ENCODE results near the gene SHANK3.

Gene SHANK3

DNA sequence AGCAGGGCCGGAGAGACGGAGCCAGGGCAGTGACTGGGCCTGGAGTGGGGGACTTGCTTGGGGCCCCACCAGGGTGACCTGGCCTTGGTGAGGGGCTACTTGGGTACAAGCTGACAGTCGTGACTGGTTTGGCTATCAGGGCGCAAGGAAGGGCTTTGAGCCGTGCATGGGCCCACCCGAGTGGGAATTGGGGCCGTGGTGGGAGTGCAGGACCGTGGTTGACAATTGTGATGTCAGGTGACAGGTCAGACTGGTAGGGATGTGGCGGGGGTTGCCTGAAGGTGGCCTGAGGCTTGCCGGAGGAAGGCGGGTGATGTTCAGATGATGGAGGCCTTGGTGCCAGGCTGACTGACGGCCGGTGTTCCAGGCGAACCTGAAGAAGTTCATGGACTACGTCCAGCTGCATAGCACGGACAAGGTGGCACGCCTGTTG is 5.6 kb downstream of the SHANK3 start:
- Histone ChIP-seq H3K27ac (ENCODE audit: extremely low read depth, low read depth, low read length) (no peak overlapping the region), H3K9me3 (ENCODE audit: control insufficient read depth, insufficient read depth, low read depth, low read length) (no peaks in the 10 kb centered on the region), H3K4me3 (ENCODE audit: low read depth, low read length) (no peak overlapping the region), H3K36me3 (ENCODE audit: control insufficient read depth in 2 of 2, insufficient read depth in 1 of 2, low read length in 2 of 2) (no peaks in the 10 kb centered on the region), H3K4me1 (ENCODE audit: control insufficient read depth, insufficient read depth, low read length) (no peaks in the 10 kb centered on the region)
- POLR2A ChIA-PET, result no interaction called here
- CTCF ChIA-PET, result no interaction called here
- TF ChIP-seq ZNF133 (tag by site-specific recombination; IDR thresholded peaks at IDR 0.05), result no peak
- no peak for TF ChIP-seq ZNF157 (tag by site-specific recombination; IDR thresholded peaks at IDR 0.05)
- no peak for TF ChIP-seq ZNF510 (tag by site-specific recombination; IDR thresholded peaks at IDR 0.05; ENCODE audit: insufficient replicate concordance)
- TF ChIP-seq ZNF223 (tag by site-specific recombination; IDR thresholded peaks at IDR 0.05), result no peak
- TF ChIP-seq, protein P1, sequence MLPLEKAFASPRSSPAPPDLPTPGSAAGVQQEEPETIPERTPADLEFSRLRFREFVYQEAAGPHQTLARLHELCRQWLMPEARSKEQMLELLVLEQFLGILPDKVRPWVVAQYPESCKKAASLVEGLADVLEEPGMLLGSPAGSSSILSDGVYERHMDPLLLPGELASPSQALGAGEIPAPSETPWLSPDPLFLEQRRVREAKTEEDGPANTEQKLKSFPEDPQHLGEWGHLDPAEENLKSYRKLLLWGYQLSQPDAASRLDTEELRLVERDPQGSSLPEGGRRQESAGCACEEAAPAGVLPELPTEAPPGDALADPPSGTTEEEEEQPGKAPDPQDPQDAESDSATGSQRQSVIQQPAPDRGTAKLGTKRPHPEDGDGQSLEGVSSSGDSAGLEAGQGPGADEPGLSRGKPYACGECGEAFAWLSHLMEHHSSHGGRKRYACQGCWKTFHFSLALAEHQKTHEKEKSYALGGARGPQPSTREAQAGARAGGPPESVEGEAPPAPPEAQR (tag by site-specific recombination; IDR thresholded peaks at IDR 0.05), result no peak
- TF ChIP-seq ZNF37A (tag by site-specific recombination; IDR thresholded peaks at IDR 0.05), result no peak
- TF ChIP-seq ZBTB1 (tag by site-specific recombination; IDR thresholded peaks at IDR 0.05), result no peak
- no peak for TF ChIP-seq KLF16 (tag by site-specific recombination; IDR thresholded peaks at IDR 0.05)
- TF ChIP-seq, protein P2, sequence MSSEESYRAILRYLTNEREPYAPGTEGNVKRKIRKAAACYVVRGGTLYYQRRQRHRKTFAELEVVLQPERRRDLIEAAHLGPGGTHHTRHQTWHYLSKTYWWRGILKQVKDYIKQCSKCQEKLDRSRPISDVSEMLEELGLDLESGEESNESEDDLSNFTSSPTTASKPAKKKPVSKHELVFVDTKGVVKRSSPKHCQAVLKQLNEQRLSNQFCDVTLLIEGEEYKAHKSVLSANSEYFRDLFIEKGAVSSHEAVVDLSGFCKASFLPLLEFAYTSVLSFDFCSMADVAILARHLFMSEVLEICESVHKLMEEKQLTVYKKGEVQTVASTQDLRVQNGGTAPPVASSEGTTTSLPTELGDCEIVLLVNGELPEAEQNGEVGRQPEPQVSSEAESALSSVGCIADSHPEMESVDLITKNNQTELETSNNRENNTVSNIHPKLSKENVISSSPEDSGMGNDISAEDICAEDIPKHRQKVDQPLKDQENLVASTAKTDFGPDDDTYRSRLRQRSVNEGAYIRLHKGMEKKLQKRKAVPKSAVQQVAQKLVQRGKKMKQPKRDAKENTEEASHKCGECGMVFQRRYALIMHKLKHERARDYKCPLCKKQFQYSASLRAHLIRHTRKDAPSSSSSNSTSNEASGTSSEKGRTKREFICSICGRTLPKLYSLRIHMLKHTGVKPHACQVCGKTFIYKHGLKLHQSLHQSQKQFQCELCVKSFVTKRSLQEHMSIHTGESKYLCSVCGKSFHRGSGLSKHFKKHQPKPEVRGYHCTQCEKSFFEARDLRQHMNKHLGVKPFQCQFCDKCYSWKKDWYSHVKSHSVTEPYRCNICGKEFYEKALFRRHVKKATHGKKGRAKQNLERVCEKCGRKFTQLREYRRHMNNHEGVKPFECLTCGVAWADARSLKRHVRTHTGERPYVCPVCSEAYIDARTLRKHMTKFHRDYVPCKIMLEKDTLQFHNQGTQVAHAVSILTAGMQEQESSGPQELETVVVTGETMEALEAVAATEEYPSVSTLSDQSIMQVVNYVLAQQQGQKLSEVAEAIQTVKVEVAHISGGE (tag by site-specific recombination; conservative IDR thresholded peaks at IDR 0.05; ENCODE audit: low read depth), result no peak

DNA sequence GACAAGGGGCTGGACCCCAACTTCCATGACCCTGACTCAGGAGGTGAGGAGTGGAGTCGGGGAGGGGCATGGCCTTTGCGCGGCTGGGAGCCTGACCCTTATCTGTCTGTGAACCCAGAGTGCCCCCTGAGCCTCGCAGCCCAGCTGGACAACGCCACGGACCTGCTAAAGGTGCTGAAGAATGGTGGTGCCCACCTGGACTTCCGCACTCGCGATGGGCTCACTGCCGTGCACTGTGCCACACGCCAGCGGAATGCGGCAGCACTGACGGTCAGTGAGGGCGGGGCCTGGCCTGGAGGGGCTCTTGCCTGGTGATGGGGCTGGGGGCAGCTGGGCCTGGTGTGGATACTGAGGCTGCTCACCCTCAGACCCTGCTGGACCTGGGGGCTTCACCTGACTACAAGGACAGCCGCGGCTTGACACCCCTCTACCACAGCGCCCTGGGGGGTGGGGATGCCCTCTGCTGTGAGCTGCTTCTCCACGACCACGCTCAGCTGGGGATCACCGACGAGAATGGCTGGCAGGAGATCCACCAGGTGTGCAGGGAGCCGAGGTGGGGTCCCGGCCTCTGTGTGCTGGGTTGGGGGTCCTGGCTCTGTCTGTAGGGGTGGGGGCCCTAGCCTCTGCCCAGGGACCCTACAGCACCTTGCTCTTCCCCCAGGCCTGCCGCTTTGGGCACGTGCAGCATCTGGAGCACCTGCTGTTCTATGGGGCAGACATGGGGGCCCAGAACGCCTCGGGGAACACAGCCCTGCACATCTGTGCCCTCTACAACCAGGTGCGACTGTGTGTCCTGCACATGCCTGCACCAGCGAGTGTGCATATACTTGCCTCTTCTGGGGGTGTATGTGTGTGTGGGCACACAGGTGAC is 6.3 kb downstream of the SHANK3 start:
- Histone ChIP-seq H3K27ac (ENCODE audit: extremely low read depth, low read depth, low read length) (no peak overlapping the region), H3K4me1 (ENCODE audit: control insufficient read depth, insufficient read depth, low read length) (no peaks in the 10 kb centered on the region), H3K4me3 (ENCODE audit: low read depth, low read length) (no peak overlapping the region), H3K9me3 (ENCODE audit: control insufficient read depth, insufficient read depth, low read depth, low read length) (no peaks in the 10 kb centered on the region), H3K36me3 (ENCODE audit: control insufficient read depth in 2 of 2, insufficient read depth in 1 of 2, low read length in 2 of 2) (no peaks in the 10 kb centered on the region)
- ChIA-PET CTCF (no interaction called here), POLR2A (no interaction called here)
- TF ChIP-seq, protein P3, sequence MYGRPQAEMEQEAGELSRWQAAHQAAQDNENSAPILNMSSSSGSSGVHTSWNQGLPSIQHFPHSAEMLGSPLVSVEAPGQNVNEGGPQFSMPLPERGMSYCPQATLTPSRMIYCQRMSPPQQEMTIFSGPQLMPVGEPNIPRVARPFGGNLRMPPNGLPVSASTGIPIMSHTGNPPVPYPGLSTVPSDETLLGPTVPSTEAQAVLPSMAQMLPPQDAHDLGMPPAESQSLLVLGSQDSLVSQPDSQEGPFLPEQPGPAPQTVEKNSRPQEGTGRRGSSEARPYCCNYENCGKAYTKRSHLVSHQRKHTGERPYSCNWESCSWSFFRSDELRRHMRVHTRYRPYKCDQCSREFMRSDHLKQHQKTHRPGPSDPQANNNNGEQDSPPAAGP (tag by site-specific recombination; IDR thresholded peaks at IDR 0.05), result no peak
- TF ChIP-seq ZNF660 (tag by site-specific recombination; IDR thresholded peaks at IDR 0.05) (no peak), ZNF354C (tag by site-specific recombination; IDR thresholded peaks at IDR 0.05; ENCODE audit: borderline replicate concordance, low read depth) (no peak), ZNF585B (tag by site-specific recombination; IDR thresholded peaks at IDR 0.05) (no peak), MZF1 (tag by site-specific recombination; IDR thresholded peaks at IDR 0.05; ENCODE audit: borderline replicate concordance) (no peak), ZNF292 (tag by site-specific recombination; IDR thresholded peaks at IDR 0.05; ENCODE audit: borderline replicate concordance, low read depth) (no peak), GLIS2 (tag by site-specific recombination; IDR thresholded peaks at IDR 0.05) (no peak), ZBTB17 (tag by site-specific recombination; IDR thresholded peaks at IDR 0.05) (no peak), MEIS1 (CRISPR knock-in tag; IDR thresholded peaks at IDR 0.05; ENCODE audit: borderline replicate concordance) (no peak), ZNF514 (tag by site-specific recombination; IDR thresholded peaks at IDR 0.05) (no peak), ZNF175 (tag by site-specific recombination; IDR thresholded peaks at IDR 0.05) (no peak)
- TF ChIP-seq, protein P4, sequence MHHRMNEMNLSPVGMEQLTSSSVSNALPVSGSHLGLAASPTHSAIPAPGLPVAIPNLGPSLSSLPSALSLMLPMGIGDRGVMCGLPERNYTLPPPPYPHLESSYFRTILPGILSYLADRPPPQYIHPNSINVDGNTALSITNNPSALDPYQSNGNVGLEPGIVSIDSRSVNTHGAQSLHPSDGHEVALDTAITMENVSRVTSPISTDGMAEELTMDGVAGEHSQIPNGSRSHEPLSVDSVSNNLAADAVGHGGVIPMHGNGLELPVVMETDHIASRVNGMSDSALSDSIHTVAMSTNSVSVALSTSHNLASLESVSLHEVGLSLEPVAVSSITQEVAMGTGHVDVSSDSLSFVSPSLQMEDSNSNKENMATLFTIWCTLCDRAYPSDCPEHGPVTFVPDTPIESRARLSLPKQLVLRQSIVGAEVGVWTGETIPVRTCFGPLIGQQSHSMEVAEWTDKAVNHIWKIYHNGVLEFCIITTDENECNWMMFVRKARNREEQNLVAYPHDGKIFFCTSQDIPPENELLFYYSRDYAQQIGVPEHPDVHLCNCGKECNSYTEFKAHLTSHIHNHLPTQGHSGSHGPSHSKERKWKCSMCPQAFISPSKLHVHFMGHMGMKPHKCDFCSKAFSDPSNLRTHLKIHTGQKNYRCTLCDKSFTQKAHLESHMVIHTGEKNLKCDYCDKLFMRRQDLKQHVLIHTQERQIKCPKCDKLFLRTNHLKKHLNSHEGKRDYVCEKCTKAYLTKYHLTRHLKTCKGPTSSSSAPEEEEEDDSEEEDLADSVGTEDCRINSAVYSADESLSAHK (tag by site-specific recombination; IDR thresholded peaks at IDR 0.05), result no peak
- TF ChIP-seq, protein P5, sequence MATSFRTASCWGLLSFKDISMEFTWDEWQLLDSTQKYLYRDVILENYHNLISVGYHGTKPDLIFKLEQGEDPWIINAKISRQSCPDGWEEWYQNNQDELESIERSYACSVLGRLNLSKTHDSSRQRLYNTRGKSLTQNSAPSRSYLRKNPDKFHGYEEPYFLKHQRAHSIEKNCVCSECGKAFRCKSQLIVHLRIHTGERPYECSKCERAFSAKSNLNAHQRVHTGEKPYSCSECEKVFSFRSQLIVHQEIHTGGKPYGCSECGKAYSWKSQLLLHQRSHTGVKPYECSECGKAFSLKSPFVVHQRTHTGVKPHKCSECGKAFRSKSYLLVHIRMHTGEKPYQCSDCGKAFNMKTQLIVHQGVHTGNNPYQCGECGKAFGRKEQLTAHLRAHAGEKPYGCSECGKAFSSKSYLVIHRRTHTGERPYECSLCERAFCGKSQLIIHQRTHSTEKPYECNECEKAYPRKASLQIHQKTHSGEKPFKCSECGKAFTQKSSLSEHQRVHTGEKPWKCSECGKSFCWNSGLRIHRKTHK (tag by site-specific recombination; IDR thresholded peaks at IDR 0.05), result no peak
- TF ChIP-seq, protein P6, sequence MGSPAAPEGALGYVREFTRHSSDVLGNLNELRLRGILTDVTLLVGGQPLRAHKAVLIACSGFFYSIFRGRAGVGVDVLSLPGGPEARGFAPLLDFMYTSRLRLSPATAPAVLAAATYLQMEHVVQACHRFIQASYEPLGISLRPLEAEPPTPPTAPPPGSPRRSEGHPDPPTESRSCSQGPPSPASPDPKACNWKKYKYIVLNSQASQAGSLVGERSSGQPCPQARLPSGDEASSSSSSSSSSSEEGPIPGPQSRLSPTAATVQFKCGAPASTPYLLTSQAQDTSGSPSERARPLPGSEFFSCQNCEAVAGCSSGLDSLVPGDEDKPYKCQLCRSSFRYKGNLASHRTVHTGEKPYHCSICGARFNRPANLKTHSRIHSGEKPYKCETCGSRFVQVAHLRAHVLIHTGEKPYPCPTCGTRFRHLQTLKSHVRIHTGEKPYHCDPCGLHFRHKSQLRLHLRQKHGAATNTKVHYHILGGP (tag by site-specific recombination; IDR thresholded peaks at IDR 0.05), result no peak
